GM19035 (cell line): Measurements from ENCODE around the gene TDP1.

ENCODE experiments used
- ATAC-seq: cut with Tn5 transposase; IDR thresholded peaks from one replicate; pipeline ENCODE4 v1.9.1; 2021; ENCODE audit not compliant: unreplicated experiment

TDP1 gene

DNA sequence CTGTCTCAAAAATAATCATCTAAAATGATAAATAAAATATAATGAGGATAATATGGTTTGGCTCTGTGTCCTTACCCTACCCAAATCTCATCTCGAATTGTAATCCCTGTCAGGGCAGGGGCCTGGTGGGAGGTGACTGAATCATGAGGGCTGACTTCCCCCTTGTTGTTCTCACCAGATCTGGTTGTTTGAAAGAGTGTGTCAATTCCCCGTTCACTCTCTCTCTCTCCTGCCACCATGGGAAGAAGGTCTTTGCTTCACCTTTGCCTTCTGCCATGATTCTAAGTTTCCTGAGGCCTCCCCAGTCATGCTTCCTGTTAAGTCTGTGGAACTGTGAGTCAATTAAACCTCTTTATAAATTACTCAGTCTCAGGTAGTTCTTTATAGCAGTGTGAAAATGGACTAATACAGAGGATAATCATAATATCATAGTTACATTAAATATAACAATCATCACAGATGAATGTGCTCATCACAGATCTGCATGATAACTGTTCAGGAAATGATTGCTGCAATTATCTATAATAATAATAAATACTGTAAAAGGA is 13.8 kb upstream of the TDP1 start:
- ATAC-seq = no peak

DNA sequence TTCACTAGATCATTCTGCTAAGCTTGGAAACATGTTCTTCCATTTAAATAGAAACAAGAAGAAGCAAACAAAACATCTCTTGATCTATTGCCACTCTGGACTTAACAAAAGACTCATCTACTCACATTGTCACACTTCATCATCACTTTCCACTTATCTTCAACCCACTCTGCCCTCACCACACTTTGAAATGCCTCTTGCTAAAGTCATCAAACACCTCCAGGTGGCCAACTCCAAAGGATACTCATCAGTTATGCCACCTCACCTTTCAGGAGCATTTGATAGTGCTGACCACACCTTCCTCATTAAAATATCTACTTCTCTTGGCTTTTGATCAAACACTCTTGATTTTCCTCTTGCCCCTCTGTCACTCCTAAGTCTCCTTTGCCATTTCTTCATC is 8.4 kb upstream of the TDP1 start:
- no peak for ATAC-seq

DNA sequence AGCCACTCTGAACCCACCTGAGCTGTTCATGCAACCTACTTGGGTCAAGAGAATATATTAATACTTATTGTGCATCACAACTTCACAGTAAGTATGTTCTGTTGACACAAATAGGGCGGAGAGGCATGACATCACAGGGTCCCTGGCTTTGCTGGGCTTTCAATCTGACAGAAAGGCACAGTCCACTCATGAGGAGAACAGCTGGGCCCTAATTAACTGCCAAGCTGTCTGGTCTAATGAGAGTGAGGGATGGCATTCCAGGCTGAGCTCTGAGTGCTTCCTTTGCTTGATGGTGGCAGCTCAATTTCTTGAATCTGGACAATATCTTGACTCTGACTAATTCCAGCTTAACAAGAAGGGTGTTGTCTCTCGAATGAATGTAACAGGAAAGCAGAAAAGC is 3.2 kb upstream of the TDP1 start:
- no peak for ATAC-seq

DNA sequence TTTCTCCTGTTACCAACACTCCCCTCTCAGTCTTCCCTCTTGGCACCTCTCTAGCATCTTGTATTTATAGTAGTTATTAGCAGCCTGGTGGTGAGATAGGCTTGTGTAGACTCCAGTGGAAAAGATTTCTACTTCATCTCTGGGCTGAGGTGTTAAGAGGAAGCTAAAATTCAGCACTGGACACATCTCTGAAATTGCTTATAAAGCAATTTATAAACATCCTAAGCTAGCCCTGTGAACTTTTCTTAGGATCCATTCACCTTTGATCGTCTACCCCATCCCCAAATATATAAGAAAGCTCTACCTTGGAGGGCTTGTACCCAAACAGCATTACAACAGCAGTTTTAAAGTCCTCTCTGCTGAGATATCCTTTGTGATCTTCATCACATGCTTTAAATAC is 2.1 kb upstream of the TDP1 start:
- ATAC-seq = no peak

DNA sequence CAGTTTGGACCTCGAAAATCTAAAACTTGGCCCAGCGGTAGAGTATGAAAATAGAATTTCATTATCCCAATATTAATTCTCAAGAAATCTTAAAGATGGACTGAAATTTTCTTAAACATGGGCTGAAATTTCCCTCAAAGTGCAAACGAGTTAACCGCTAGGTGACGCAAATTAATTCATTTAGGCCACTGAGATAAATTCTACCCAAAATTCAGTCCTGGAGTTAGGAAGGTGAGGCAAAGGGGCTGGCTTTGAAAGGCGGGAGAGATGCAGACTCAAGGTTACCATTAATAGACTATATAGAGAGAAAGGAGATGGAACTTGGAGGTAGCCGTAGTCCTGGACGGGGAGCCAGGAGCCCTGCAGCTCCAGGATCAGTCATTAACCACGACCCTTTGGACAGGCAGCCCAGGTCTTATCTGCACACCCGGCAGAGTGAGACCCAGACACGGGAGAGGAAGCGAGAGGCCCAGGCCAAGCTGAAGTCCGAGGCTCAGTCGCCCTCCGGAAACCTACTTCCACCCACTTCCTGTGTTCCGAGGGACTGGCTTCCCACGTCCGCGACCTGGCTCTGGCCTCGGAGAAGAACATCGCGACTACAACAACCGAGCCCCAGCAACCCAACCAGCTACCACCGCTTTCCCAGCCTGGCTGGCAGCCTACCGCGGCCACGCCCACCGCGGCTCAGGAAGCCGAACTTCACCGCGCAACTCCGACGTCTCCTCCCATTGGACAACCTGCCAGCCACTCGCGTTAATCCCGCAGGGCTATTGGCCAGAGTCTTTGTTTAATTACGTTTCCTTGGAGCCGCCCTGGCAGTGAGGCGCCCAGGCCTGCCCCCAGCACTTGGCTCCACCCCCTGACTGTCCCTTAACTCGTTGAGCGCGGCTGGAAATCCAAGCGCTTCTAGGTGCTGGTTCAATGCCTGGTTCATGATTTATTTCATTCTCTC is 1.4 kb upstream of the TDP1 start, which contains the start of gene EFCAB11:
EFCAB11 (minus strand) TSS at position 661 of the 952 bp plus-strand sequence; CDS start at position 591, 70 bp downstream.
- ATAC-seq = peak; percentile 82

DNA sequence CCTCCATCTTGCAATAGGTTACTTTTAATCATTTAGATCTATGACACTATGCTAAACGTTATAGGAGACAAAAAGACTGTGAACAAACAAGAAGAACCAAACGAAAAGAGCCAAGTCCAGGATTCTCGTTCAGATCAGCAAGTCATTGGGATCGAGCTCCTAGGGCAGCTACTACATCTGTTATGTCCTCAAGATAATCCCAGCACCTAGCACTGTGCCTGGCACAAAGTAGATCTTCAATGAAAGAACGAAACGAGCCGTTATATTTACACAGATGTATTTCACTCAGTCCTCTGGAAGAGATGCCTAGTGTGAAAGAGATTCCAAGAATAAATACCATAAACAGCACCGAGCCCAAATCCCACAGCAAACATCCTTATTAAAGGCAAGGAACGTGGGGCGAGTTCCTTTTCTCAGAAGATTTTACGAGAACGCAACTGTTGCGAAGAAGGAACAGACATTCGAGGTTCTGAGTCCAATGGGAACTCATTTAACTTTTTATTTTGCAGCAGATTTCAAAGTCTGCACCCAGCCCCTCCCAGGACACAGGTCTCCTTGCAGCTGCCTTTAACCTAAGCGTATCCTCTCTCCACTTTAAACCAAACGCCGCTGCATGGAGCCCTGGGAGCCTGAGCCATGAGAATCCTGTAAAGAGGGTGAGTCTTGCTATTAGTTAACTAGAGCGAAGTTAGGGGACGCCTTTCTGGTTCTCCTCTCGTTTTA is 544 bp upstream of the TDP1 start:
- ATAC-seq = peak; percentile 20

DNA sequence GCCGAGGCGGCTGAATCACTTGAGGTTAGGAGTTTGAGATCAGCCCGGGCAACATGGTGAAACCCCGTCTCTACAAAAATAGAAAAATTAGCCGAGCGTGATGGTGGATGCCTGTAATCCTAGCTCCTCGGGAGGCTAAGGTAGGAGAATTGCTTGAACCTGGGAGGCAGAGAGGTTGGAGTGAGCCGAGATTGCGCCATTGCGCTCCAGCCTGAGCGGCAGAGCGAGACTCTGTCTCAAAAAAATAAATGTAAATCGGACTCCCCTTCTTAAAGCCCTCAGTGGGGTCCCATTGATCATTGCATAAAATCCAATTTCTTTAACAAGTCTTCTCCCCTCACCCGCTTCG is 908 bp downstream of the TDP1 start:
- no peak for ATAC-seq

DNA sequence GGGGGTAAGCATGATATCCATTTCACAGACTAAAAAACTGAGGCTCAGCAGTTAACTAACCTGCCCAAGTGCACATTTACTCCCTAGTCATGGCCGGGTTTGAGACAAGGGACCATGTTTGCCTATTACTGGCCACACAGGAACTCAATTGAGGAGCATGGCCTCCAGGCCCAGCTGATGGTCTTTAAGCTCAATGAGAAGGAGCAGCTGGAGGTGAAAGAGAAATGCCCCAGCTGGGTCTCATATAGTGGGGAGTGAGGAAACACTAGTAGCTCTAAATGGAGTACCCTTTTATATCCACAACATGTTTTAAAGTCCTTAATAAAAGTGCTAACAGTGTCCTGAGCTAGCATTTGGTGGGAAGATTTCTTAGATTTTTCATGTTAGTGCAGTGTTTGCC is 1.6 kb downstream of the TDP1 start:
- no peak for ATAC-seq

DNA sequence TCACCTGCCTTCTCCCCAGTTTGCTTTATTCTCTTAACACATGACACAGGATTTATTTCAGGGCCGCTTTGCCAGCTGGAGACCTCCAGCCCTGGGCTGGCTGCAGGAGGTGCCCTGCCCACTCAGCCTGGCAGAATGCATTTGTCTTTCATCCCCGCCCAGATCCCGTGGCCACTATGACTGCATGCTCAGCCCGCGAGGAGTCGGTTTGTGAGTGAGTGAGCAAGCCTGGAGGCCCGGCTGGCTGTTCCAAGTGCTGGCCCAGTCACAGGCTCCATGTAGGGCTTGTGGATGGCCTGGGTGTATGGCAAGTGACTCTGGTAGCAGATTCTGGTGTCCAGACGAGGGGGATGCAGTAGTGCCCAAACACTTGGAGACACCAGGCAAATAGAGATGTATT is 2.1 kb downstream of the TDP1 start:
- ATAC-seq = no peak

DNA sequence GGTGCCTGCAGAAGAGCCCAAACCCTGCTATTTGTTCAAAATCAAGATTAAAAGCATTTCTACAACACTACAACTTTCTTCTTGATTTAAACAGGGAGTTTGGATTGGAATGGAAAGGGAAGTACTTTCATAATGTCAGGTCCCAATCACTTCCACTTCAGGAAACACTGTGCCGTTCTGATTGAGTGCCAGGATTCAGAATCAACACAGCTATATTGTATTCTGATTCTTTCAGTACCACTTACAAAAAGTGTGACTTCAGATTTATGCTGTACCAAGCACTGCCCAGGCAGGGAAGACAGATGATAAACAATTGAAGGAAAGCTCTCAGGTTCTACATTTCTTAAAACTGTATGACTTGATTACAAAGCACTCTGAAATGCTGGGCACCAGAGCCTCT is 3.2 kb downstream of the TDP1 start:
- no peak for ATAC-seq

DNA sequence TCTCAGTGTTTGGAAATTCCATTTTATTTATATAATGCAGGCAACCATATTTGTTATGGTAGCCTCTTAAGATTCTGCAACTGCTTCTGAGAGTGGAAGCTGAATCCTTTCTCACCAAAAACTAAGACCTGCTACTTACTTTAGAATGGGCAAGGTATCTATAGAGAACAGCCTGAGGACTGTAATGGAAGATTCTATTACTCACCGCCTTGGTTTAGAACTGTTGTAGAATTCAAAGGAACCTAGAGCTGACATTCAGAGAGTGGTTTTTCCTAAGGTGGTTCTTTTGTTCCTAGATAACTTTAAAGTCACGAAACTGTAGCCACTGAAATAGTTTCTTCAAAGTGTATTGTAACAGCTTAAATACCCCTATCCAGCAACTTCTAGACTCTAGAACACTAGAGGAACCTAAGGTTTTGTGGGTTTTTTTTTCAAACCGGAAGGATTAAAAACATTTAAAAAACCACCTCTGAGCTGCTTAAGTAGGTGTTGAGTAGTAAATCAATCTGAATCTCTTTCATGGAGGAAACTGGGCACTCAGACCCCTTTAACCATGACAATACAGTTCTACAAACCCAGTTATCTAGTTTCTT is 4.2 kb downstream of the TDP1 start:
- ATAC-seq = no peak

DNA sequence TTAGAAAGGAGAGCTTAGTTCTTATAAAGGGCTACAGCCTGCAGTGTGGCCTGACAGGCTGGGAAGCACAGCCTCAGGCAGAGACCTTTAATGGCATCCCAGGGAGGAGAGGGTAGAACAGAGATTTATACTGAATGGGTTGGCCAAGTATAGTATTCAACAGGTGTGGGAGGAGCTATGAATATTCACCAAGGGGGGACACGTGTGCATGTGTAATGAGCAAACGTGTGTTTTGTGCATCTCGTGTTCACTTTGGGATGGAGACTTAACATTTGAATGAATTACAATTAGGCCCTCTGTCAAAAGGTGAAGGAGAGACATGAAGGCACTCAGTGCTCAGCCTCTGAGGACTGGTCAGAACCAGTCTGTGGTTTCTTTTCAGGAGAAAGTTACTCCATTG is 5.2 kb downstream of the TDP1 start:
- ATAC-seq = no peak

DNA sequence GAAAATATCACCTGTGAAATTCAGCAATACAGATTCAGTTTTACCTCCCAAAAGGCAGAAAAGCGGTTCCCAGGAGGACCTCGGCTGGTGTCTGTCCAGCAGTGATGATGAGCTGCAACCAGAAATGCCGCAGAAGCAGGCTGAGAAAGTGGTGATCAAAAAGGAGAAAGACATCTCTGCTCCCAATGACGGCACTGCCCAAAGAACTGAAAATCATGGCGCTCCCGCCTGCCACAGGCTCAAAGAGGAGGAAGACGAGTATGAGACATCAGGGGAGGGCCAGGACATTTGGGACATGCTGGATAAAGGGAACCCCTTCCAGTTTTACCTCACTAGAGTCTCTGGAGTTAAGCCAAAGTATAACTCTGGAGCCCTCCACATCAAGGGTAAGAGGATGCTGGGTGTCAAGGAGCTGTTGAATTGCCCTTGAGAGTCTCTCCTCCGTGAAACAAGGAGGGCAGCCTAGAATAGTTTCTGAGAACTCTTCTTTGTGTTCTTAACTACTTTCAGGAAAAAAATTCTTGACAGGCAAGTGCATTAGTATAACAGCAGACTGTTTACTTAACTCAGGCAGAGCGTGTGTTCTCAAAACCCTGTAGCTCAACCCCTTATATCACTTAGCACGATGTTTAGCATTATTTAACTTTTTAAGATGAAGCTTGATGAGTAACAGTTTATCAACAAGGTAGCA is 7.7 kb downstream of the TDP1 start:
- no peak for ATAC-seq

DNA sequence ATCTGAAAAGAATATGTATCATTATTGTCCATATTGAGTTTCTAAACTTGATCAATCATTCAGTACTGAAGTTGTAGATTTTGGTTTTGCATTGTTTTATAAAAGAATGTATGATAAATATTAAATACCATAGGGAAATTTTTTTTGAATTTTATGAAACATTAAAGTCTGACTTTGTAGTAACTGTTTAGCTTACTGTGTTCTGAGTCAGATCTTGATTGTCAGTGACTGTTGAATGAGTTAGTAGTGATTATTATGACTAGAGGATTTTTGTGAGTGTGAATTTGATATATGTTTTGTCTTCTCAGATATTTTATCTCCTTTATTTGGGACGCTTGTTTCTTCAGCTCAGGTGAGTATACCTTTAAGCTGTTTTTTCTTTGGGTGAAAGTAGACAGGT is 10.1 kb downstream of the TDP1 start:
- ATAC-seq = no peak

DNA sequence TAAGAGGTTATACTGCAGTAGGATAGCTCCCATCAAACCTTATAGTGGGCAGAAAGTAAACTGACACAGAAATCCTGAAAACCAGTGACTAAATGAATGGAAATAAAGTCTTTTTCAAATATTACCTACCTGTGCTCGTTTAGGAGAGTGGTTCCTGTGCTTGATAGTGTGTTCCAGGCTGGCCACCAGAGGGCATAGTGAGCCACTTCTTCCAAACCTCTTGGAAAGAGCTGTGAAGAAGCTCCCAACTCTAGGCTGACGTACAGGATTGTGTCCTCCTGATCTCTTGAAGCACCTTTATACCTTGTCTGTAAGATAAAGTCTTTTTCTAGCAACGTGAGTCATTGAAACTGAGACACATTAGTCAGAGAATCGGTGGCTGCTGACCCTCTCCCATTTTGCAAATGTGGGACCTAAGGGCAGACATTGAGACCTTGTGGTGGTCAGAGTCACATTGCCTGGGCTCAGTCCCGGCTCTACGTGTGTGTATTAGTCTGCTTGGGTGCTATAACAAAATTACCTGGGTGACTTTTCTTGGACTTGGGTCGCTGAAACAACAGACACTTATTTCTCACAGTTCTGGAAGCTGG is 17.6 kb downstream of the TDP1 start:
- no peak for ATAC-seq

DNA sequence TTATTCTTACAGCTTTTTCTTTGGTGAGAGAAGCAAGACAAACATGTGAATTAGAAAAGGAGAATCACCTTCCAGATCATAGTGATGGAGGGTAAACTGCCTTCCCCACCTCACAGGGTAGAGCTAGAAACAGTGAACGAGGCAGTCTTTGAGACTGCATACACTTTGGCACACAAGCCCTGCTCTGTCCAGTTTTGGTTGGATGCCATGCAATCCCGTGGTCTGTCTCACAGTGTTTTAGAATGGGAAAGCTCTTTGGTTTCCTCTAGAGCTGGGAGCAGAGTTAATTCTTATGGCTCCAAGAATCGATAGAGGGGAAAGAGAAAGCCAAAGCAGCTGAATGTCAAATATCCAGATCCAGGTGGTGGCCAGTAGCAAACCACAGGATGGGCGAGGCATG is 21.9 kb downstream of the TDP1 start:
- no peak for ATAC-seq

DNA sequence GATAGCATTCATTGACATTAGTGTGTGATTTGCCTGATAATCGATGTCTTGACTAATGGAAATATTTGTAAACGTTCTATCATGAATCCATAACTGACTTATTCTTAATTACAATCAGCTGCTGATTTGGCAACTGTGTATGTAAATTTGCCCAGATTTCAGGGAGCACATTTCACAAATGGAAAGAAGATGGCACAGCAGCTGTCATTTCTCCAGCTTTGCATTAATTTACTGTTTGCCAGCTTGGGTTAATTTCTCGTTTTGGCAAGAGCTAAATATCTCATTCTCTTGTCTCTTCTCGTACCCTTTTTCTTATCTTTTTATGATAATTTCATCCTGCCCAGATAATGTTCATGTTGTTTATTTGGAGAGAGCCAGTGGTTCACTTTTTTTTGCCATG is 22.9 kb downstream of the TDP1 start:
- no peak for ATAC-seq

DNA sequence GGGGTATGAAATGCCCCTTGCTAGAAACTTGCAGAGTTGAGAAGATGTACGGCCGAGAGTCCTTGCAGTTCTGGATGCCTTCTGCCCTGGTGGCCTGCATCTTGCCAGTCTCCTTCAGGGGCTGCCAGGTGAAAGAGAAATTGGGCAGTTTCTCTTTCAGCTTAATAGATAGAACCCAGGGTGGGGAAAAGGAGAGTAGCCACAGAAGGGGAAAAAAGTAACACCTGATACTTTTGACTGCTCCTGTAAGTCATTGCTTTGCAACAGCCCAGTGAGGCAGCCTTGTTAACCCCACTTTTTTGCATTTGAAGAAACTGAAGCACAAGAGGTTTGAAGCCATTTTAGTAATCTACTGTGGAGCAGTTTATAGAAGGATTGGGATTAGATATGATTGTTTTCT is 27.6 kb downstream of the TDP1 start:
- no peak for ATAC-seq

DNA sequence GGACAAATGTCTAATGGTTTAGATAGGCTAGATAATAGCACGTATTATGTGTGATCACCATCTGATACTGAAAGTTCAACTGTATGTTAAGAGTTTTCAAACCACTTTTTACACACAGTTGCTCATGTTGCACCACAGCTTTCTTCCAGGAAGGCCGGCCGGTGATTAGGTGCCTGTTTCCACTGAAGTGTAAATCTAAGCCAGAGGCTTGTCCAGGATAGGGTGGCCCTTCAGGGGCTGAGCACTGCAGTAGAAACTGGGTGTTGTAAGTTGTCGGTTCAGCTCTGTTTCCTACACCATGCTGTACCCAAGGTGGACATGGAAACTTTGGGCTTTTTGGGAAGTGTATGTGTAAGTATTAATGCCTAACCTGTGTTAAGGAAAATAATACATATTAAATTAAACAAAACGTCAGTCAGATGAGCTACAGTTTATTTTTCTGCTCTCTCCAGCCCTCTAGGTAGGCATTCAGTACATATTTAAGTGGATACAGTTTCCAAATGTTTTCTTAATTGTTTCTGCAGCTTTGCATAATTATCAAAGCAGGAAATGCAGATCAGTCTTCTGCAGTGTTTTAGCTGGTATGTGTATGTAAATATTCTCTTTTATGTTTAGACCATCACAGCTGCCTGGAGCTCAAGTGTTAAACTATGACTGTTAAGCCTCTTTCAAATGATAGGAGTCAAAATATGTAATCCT is 30.9 kb downstream of the TDP1 start:
- ATAC-seq = no peak

DNA sequence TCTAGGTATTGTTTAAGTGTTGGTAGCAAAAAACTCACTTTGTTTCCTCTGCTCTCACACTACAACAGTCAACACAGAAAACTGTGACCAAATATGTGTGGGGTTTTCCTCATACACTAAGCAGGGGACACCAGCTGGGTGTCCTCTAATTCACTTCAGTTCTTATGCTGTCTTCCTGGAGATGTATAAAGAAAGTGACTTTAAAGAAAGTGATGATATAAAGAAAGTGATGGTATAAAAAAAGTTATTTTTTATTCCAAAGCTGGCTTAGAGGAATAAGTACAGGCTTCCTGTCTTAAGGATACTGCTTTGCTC is 31.4 kb downstream of the TDP1 start:
- no peak for ATAC-seq
